DND-41 (cell line): ENCODE results near the gene ADIPOQ.

Source experiments
- ATAC-seq: fragments of 200-7000 bp; cut with Tn5 transposase; 3 replicates; pipeline ENCODE4 v1.9.1; 2021; ENCODE audit warnings: low read depth; ENCODE audit not compliant: insufficient read depth
- DNase-seq: peaks from one replicate; pipeline ENCODE4 v3.0.0-alpha.2; 2020
- H2AFZ ChIP-seq: 2 replicates; pipeline ENCODE4 v1.6.0; 2012; ENCODE audit warnings: low read depth, low read length
- H3K27ac ChIP-seq: 2 replicates; pipeline ENCODE4 v1.5.1; 2012; ENCODE audit warnings: low read length, inconsistent platforms
- H3K27me3 ChIP-seq: fragments of 200-600 bp; sonication (generic); 2 replicates; pipeline ENCODE4 v1.6.0; 2012; ENCODE audit warnings: low read length, mild to moderate bottlenecking, inconsistent platforms; ENCODE audit not compliant: insufficient read depth, poor library complexity
- H3K36me3 ChIP-seq: 2 replicates; pipeline ENCODE4 v1.5.1; 2012; ENCODE audit warnings: low read length, inconsistent platforms; ENCODE audit not compliant: insufficient read depth
- H3K4me1 ChIP-seq: 2 replicates; pipeline ENCODE4 v1.5.1; 2012; ENCODE audit warnings: mild to moderate bottlenecking, low read length; ENCODE audit not compliant: insufficient read depth
- H3K4me2 ChIP-seq: 2 replicates; pipeline ENCODE4 v1.6.0; 2012; ENCODE audit warnings: mild to moderate bottlenecking, moderate library complexity, low read length, inconsistent platforms; ENCODE audit not compliant: insufficient read depth
- H3K4me3 ChIP-seq, 2 experiments: fragments of 200-600 bp in 1 of 2; shearing (Covaris generic) in 1 of 2; 2 replicates each; pipeline ENCODE4 v1.5.1; 2012 to 2016; ENCODE audit warnings: inconsistent platforms in 2 of 2, low read length in 2 of 2, mild to moderate bottlenecking in 2 of 2, low read depth in 1 of 2, moderate library complexity in 1 of 2
- H3K79me2 ChIP-seq: 2 replicates; pipeline ENCODE4 v1.6.0; 2012; ENCODE audit warnings: low read length, inconsistent platforms; ENCODE audit not compliant: insufficient read depth
- H3K9ac ChIP-seq: 2 replicates; pipeline ENCODE4 v1.6.0; 2012; ENCODE audit warnings: low read depth, mild to moderate bottlenecking, inconsistent platforms, low read length, moderate library complexity
- H3K9me3 ChIP-seq: 2 replicates; pipeline ENCODE4 v1.5.1; 2012; ENCODE audit warnings: low read length, moderate library complexity, mild to moderate bottlenecking, inconsistent platforms; ENCODE audit not compliant: insufficient read depth, severe bottlenecking
- H4K20me1 ChIP-seq: 2 replicates; pipeline ENCODE4 v1.6.0; 2012; ENCODE audit warnings: low read length; ENCODE audit not compliant: insufficient read depth
- CTCF ChIP-seq: IDR thresholded peaks from 2 replicates; pipeline ENCODE4 v1.5.1; 2012; ENCODE audit warnings: borderline replicate concordance, low read length, moderate library complexity, mild to moderate bottlenecking; ENCODE audit not compliant: poor library complexity, severe bottlenecking; ENCODE audit errors: extremely low read depth
- EZH2 ChIP-seq: IDR thresholded peaks from 3 replicates; pipeline ENCODE4 v1.6.1; 2012; ENCODE audit warnings: borderline replicate concordance, low read depth, mild to moderate bottlenecking, moderate library complexity, low read length, inconsistent platforms; ENCODE audit not compliant: severe bottlenecking

Gene ADIPOQ

DNA sequence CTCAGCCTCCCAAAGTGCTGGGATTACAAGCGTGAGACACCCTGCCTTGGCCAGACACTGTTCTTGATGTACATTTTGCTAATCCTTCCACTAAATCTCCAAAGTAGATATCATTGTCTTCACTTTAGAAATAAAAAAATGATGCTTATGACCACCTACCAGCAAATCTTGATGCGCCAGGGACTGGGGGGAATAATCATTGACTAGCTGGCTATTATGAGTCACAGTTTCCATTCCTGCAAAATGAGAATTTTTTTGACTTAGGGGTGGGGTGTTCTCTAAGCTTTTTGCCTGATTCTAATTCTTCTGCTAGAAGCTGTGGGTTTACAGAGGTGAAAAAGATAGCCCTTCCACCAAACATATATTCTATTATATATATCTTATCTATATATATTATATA lies 19.1 kb upstream of the ADIPOQ start:
- H3K27me3 ChIP-seq = peaks cover 21% of the 10 kb centered on the region
- no peaks in the 10 kb centered on the region; the same call in 1 of the 2 replicates for H4K20me1 ChIP-seq
- no peaks in the 10 kb centered on the region for H3K36me3 ChIP-seq
- H3K79me2 ChIP-seq = no peaks in the 10 kb centered on the region
- no peaks in the 10 kb centered on the region for H3K9me3 ChIP-seq
- H3K4me2 ChIP-seq = no peak overlapping the region
- no peak overlapping the region for H3K9ac ChIP-seq
- DNase-seq (no peak), ATAC-seq (no peak)
- H3K4me1 ChIP-seq = peaks cover 16% of the 10 kb centered on the region
- no peak overlapping the region for H2AFZ ChIP-seq
- H3K27ac ChIP-seq = no peak overlapping the region
- no peak overlapping the region for H3K4me3 ChIP-seq
- TF ChIP-seq CTCF (no peak), EZH2 (no peak)

- no peaks in the 10 kb centered on the region for H3K9me3 ChIP-seq
- peaks cover 16% of the 10 kb centered on the region for H3K4me1 ChIP-seq
- H3K27ac ChIP-seq = no peak overlapping the region
- peaks cover 30% of the 10 kb centered on the region for H3K27me3 ChIP-seq
- TF ChIP-seq CTCF (no peak), EZH2 (no peak)
- no peak for DNase-seq
- H3K9ac ChIP-seq = no peak overlapping the region
- H3K79me2 ChIP-seq = no peaks in the 10 kb centered on the region
- H2AFZ ChIP-seq = no peak overlapping the region
- no peak overlapping the region for H3K4me3 ChIP-seq
- no peak overlapping the region for H3K4me2 ChIP-seq
- no peaks in the 10 kb centered on the region; the same call in 1 of the 2 replicates for H4K20me1 ChIP-seq
- H3K36me3 ChIP-seq = no peaks in the 10 kb centered on the region
- ATAC-seq = no peak
Observed at GRCh38 chr3:186824430-186825139, 17.9 kb upstream of the ADIPOQ start.

- Histone ChIP-seq H4K20me1 (no peaks in the 10 kb centered on the region; the same call in 1 of the 2 replicates), H3K27ac (no peak overlapping the region), H3K27me3 (peaks cover 34% of the 10 kb centered on the region), H3K36me3 (no peaks in the 10 kb centered on the region), H3K79me2 (no peaks in the 10 kb centered on the region), H2AFZ (no peak overlapping the region), H3K9me3 (no peaks in the 10 kb centered on the region), H3K4me1 (peaks cover 16% of the 10 kb centered on the region), H3K4me3 (no peak overlapping the region), H3K4me2 (no peak overlapping the region), H3K9ac (no peak overlapping the region)
- DNase-seq = no peak
- TF ChIP-seq EZH2 (no peak), CTCF (no peak)
- no peak for ATAC-seq
Observed at GRCh38 chr3:186825294-186825821, 17.2 kb upstream of the ADIPOQ start.
